RWPE2 (cell line): ENCODE data around the gene WFIKKN2.
A peak's percentile ranks its signal among the peaks of the same experiment; 100 is the strongest.

Experiments used
- ATAC-seq: fragments of 200-7000 bp; cut with Tn5 transposase; 3 replicates; pipeline ENCODE4 v1.9.1; 2021; ENCODE audit warnings: low read depth
- DNase-seq: peaks from one replicate; pipeline ENCODE4 v3.0.0-alpha.2; 2020; ENCODE audit warnings: low spot score
- H3K27ac ChIP-seq: fragments of 450-650 bp; 2 replicates; pipeline ENCODE4 v1.5.1; 2017; ENCODE audit warnings: mild to moderate bottlenecking; ENCODE audit not compliant: poor library complexity, severe bottlenecking
- H3K27me3 ChIP-seq: fragments of 250-450 bp; sonication (Bioruptor Pico); 2 replicates; pipeline ENCODE4 v1.5.1; 2021; ENCODE audit warnings: mild to moderate bottlenecking, moderate library complexity; ENCODE audit not compliant: insufficient read depth, poor library complexity, severe bottlenecking
- H3K36me3 ChIP-seq: fragments of 250-450 bp; sonication (Bioruptor Pico); 2 replicates; pipeline ENCODE4 v1.5.1; 2020; ENCODE audit warnings: low read depth, mild to moderate bottlenecking, moderate library complexity
- H3K4me1 ChIP-seq: fragments of 250-450 bp; sonication (Bioruptor Pico); 2 replicates; pipeline ENCODE4 v1.5.1; 2021; ENCODE audit warnings: mild to moderate bottlenecking, moderate library complexity; ENCODE audit not compliant: insufficient read depth, poor library complexity, severe bottlenecking
- H3K4me3 ChIP-seq: fragments of 250-450 bp; sonication (Bioruptor Pico); 2 replicates; pipeline ENCODE4 v1.5.1; 2021; ENCODE audit warnings: mild to moderate bottlenecking, moderate library complexity; ENCODE audit not compliant: severe bottlenecking
- H3K9me3 ChIP-seq: fragments of 250-450 bp; sonication (Bioruptor Pico); 2 replicates; pipeline ENCODE4 v1.5.1; 2021; ENCODE audit warnings: mild to moderate bottlenecking, moderate library complexity; ENCODE audit not compliant: severe bottlenecking
- CTCF ChIP-seq: fragments of 450-650 bp; IDR thresholded peaks from one replicate; pipeline ENCODE4 v1.5.1; 2017; ENCODE audit warnings: mild to moderate bottlenecking, moderate library complexity; ENCODE audit not compliant: poor library complexity, severe bottlenecking

WFIKKN2 gene

DNA sequence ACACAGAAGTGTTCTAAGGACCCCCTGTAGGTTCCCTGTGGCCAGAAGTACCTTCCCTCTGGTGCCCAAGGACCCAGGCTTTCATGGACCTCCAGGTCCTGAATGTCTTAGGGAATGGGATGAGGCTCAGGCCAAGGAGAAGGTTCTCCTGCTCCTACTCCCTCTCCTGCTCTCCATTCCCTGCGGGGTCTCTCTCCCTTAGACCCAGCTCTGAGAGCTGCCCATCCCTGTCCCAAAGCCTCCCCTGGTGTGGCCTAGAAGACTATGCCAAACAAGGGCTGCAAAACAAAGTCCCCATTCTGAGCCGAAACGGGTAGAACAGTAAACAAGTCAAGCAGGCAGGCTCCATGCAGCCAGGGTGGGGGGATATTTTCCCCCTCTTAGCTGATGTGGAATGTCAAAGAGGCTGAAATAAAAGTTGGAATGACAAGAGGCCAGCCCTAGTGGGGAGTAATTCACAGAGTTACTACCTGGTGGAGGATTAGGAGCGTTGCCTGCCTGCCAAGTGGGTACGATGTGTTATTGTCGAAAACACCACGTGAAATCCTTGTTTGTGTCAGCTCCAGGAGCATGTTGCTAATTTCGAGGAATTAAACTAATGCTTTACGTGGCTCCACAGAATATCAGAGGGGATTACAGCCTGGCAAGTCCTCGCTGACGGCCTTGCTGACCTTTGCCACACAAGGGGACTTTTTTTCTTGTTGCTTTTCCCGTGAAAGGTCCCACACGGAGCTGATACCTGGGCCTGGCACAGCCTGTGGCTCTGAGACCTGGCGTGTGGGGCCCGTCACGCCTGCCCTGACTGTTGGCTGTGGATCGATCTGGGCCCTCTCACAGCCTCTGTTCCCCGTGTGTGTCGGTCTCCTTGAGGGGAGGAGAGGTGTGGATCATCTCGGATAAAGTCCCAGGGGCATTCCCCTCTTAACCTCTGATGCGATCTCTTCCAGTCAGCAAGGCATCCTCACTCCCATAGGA is 2.9 kb downstream of the WFIKKN2 start:
- H3K4me1 ChIP-seq, result no peaks in the 10 kb centered on the region
- H3K36me3 ChIP-seq, result no peaks in the 10 kb centered on the region
- no peak overlapping the region for H3K27ac ChIP-seq
- H3K4me3 ChIP-seq, result no peak overlapping the region
- no peak for ATAC-seq
- H3K9me3 ChIP-seq, result no peaks in the 10 kb centered on the region
- TF ChIP-seq CTCF, result no peak
- DNase-seq, result no peak
- H3K27me3 ChIP-seq, result no peaks in the 10 kb centered on the region

DNA sequence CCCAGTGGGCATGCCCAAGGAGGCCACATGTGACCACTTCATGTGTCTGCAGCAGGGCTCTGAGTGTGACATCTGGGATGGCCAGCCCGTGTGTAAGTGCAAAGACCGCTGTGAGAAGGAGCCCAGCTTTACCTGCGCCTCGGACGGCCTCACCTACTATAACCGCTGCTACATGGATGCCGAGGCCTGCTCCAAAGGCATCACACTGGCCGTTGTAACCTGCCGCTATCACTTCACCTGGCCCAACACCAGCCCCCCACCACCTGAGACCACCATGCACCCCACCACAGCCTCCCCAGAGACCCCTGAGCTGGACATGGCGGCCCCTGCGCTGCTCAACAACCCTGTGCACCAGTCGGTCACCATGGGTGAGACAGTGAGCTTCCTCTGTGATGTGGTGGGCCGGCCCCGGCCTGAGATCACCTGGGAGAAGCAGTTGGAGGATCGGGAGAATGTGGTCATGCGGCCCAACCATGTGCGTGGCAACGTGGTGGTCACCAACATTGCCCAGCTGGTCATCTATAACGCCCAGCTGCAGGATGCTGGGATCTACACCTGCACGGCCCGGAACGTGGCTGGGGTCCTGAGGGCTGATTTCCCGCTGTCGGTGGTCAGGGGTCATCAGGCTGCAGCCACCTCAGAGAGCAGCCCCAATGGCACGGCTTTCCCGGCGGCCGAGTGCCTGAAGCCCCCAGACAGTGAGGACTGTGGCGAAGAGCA is 4.4 kb downstream of the WFIKKN2 start:
- no peaks in the 10 kb centered on the region for H3K4me1 ChIP-seq
- TF ChIP-seq CTCF, result no peak

GRCh38 chr17:50840311-50840851 is 5.0 kb downstream of the WFIKKN2 start:
- no peaks in the 10 kb centered on the region for H3K4me1 ChIP-seq
- no peak overlapping the region for H3K27ac ChIP-seq
- H3K4me3 ChIP-seq, result no peak overlapping the region
- no peak for TF ChIP-seq CTCF
- H3K36me3 ChIP-seq, result no peaks in the 10 kb centered on the region
- no peaks in the 10 kb centered on the region for H3K27me3 ChIP-seq
- no peak for ATAC-seq
- peak; percentile 61 for DNase-seq
- H3K9me3 ChIP-seq, result no peaks in the 10 kb centered on the region

More for the DNA sequence above, 4.4 kb downstream of the WFIKKN2 start:
- Histone ChIP-seq H3K9me3 (no peaks in the 10 kb centered on the region), H3K4me3 (no peak overlapping the region), H3K36me3 (no peaks in the 10 kb centered on the region), H3K27ac (no peak overlapping the region), H3K27me3 (no peaks in the 10 kb centered on the region)
- ATAC-seq (no peak), DNase-seq (no peak)

DNA sequence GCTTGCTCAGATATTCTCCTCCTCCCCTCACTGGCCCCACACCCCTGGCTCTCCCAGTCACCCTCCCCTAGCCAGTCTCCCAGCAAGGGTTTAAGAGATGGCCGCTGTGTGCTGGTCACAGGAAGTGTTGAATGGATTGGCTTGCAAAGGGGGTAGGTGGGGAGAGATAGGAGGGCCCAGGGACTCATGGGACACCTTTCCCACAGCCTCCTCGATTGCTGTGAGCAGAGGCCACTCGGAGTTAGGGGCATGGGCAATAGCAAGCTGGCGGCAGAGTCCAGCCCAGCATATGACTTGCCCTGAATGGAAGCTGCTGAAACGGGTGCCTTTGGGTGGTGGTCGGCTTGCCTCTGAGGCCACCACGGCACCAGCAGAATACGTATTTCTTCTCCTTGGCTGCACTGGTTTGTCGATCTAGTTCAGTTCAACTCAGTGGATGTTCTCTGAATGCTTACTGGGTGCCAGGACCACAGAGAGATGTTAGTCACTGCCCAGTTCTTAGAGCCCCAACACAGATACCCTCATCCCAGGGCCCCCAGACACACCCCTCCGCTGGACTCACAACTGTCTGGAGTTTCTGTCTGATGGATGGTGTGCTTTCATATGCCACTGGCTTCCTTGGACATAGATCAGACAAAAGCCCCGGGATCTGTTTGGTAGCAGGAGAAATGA is 6.0 kb downstream of the WFIKKN2 start:
- DNase-seq (no peak), ATAC-seq (peak; percentile 3; the same call in 1 of the 3 replicates)
- H3K4me1 ChIP-seq, result no peaks in the 10 kb centered on the region
- H3K9me3 ChIP-seq, result no peaks in the 10 kb centered on the region
- H3K27me3 ChIP-seq, result no peaks in the 10 kb centered on the region
- no peak overlapping the region for H3K27ac ChIP-seq
- H3K36me3 ChIP-seq, result no peaks in the 10 kb centered on the region
- TF ChIP-seq CTCF, result no peak
- no peak overlapping the region for H3K4me3 ChIP-seq
